DND-41 (cell line): Measurements from ENCODE around the gene SYNE2.

Experiments
- ATAC-seq: fragments of 200-7000 bp; cut with Tn5 transposase; 3 replicates; pipeline ENCODE4 v1.9.1; 2021; ENCODE audit warnings: low read depth; ENCODE audit not compliant: insufficient read depth
- DNase-seq: peaks from one replicate; pipeline ENCODE4 v3.0.0-alpha.2; 2020
- H2AFZ ChIP-seq: 2 replicates; pipeline ENCODE4 v1.6.0; 2012; ENCODE audit warnings: low read depth, low read length
- H3K27ac ChIP-seq: 2 replicates; pipeline ENCODE4 v1.5.1; 2012; ENCODE audit warnings: low read length, inconsistent platforms
- H3K27me3 ChIP-seq: fragments of 200-600 bp; sonication (generic); 2 replicates; pipeline ENCODE4 v1.6.0; 2012; ENCODE audit warnings: low read length, mild to moderate bottlenecking, inconsistent platforms; ENCODE audit not compliant: insufficient read depth, poor library complexity
- H3K36me3 ChIP-seq: 2 replicates; pipeline ENCODE4 v1.5.1; 2012; ENCODE audit warnings: low read length, inconsistent platforms; ENCODE audit not compliant: insufficient read depth
- H3K4me1 ChIP-seq: 2 replicates; pipeline ENCODE4 v1.5.1; 2012; ENCODE audit warnings: mild to moderate bottlenecking, low read length; ENCODE audit not compliant: insufficient read depth
- H3K4me2 ChIP-seq: 2 replicates; pipeline ENCODE4 v1.6.0; 2012; ENCODE audit warnings: mild to moderate bottlenecking, moderate library complexity, low read length, inconsistent platforms; ENCODE audit not compliant: insufficient read depth
- H3K4me3 ChIP-seq, 2 experiments: fragments of 200-600 bp in 1 of 2; shearing (Covaris generic) in 1 of 2; 2 replicates each; pipeline ENCODE4 v1.5.1; 2012 to 2016; ENCODE audit warnings: inconsistent platforms in 2 of 2, low read length in 2 of 2, mild to moderate bottlenecking in 2 of 2, low read depth in 1 of 2, moderate library complexity in 1 of 2
- H3K79me2 ChIP-seq: 2 replicates; pipeline ENCODE4 v1.6.0; 2012; ENCODE audit warnings: low read length, inconsistent platforms; ENCODE audit not compliant: insufficient read depth
- H3K9ac ChIP-seq: 2 replicates; pipeline ENCODE4 v1.6.0; 2012; ENCODE audit warnings: low read depth, mild to moderate bottlenecking, inconsistent platforms, low read length, moderate library complexity
- H3K9me3 ChIP-seq: 2 replicates; pipeline ENCODE4 v1.5.1; 2012; ENCODE audit warnings: low read length, moderate library complexity, mild to moderate bottlenecking, inconsistent platforms; ENCODE audit not compliant: insufficient read depth, severe bottlenecking
- H4K20me1 ChIP-seq: 2 replicates; pipeline ENCODE4 v1.6.0; 2012; ENCODE audit warnings: low read length; ENCODE audit not compliant: insufficient read depth
- EZH2 ChIP-seq: IDR thresholded peaks from 3 replicates; pipeline ENCODE4 v1.6.1; 2012; ENCODE audit warnings: borderline replicate concordance, low read depth, mild to moderate bottlenecking, moderate library complexity, low read length, inconsistent platforms; ENCODE audit not compliant: severe bottlenecking
- TF ChIP-seq, protein P1 (sequence below): IDR thresholded peaks from 2 replicates; pipeline ENCODE4 v1.5.1; 2012; ENCODE audit warnings: borderline replicate concordance, low read length, moderate library complexity, mild to moderate bottlenecking; ENCODE audit not compliant: poor library complexity, severe bottlenecking; ENCODE audit errors: extremely low read depth

The SYNE2 gene

DNA sequence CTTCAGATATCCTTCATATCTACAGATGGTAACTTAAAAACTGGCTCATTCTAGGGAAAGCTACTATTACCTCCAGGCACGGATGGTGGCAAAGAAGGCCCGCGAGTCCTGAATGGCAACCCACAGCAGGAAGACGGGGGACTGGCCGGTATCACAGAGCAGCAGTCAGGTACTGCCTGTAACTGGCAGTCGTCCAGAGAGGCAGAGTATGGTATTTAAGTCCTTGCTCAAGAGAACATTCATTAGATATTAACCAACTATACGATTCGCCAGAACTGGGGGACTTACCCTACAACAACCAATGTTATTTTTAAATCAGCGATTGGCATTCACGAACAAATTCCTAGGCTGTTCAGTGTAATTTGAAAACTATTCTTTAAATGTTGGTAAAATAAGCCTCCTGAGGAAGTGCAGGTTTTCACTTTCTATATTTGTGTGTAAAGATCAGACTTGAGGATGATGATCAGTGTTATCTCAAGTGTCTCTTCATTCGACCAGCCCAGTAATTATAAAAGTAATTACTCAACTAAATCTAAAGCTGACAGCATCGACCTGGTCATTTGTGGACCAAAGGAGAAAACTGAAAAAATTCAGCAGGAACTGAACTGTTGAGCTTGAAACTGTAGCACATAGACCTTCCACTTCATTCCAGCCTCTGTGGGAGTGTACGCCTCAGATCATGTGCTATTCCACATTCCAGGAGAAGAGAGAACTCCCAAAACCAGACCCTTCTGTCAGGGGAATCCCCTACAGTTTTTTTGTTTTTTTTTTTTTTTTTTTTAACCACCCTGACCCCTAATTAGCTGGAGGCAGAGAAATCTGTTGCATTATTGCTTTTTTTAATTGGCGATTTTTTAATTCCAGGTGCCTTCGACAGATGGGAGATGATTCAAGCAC is 365.8 kb downstream of the SYNE2 start:
- Histone ChIP-seq H3K4me3 (no peak overlapping the region), H3K9ac (no peak overlapping the region), H2AFZ (no peak overlapping the region), H3K9me3 (no peaks in the 10 kb centered on the region), H4K20me1 (no peaks in the 10 kb centered on the region), H3K4me1 (no peaks in the 10 kb centered on the region), H3K36me3 (peaks cover 95% of the 10 kb centered on the region), H3K27ac (no peak overlapping the region), H3K79me2 (no peaks in the 10 kb centered on the region), H3K27me3 (no peaks in the 10 kb centered on the region), H3K4me2 (no peak overlapping the region)
- TF ChIP-seq, protein P1, sequence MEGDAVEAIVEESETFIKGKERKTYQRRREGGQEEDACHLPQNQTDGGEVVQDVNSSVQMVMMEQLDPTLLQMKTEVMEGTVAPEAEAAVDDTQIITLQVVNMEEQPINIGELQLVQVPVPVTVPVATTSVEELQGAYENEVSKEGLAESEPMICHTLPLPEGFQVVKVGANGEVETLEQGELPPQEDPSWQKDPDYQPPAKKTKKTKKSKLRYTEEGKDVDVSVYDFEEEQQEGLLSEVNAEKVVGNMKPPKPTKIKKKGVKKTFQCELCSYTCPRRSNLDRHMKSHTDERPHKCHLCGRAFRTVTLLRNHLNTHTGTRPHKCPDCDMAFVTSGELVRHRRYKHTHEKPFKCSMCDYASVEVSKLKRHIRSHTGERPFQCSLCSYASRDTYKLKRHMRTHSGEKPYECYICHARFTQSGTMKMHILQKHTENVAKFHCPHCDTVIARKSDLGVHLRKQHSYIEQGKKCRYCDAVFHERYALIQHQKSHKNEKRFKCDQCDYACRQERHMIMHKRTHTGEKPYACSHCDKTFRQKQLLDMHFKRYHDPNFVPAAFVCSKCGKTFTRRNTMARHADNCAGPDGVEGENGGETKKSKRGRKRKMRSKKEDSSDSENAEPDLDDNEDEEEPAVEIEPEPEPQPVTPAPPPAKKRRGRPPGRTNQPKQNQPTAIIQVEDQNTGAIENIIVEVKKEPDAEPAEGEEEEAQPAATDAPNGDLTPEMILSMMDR = no peak
- TF ChIP-seq EZH2 = no peak
- no peak for ATAC-seq
- no peak for DNase-seq

DNA sequence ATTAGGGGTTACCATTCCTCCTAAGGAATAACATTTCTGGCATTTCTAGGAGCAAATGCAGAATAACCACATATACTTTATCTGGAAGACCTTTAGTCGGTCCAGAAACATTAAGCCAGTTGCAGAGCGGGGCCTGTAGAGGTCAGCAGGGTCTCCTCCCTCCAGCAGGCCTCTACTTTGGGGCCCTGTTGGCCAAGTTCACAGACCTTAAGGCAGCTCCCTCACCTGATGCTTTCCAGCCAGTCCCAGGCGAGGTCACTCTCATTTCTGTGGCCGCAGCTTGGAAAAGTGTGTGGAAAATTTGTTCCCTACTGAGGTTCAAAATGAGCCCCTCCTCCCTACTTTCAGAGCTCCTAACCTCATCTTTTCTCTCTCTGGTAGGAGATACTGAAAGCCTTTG is 367.3 kb downstream of the SYNE2 start:
- no peak overlapping the region for H2AFZ ChIP-seq
- H4K20me1 ChIP-seq = no peaks in the 10 kb centered on the region
- no peak overlapping the region for H3K4me3 ChIP-seq
- no peaks in the 10 kb centered on the region for H3K9me3 ChIP-seq
- no peaks in the 10 kb centered on the region for H3K27me3 ChIP-seq
- ATAC-seq = no peak
- TF ChIP-seq, protein P1 = no peak
- peaks cover 95% of the 10 kb centered on the region for H3K36me3 ChIP-seq
- no peak overlapping the region for H3K9ac ChIP-seq
- H3K79me2 ChIP-seq = no peaks in the 10 kb centered on the region
- no peak overlapping the region for H3K4me2 ChIP-seq
- H3K4me1 ChIP-seq = no peaks in the 10 kb centered on the region
- no peak overlapping the region for H3K27ac ChIP-seq
- DNase-seq = no peak

DNA sequence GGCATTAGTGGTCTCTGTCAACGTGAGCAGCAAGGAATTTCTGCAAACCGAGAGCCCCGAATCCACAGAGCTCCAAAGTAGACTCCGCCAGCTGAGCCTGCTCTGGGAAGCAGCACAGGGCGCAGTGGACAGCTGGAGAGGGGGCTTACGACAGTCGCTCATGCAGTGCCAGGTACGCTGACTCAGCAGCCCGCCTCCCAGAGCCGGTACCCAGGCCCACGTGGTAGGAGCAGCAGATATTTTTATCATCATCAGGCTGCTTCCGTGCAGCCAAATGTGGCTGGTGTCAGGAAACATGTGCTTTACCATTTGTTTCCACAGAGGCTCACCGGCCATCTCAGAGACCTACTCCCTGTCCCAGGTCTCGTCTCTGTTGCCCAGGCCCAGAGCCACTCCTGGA is 367.7 kb downstream of the SYNE2 start:
- no peaks in the 10 kb centered on the region for H3K79me2 ChIP-seq
- H3K27ac ChIP-seq = no peak overlapping the region
- no peaks in the 10 kb centered on the region for H3K27me3 ChIP-seq
- H3K4me2 ChIP-seq = no peak overlapping the region
- H4K20me1 ChIP-seq = no peaks in the 10 kb centered on the region
- ATAC-seq (no peak), DNase-seq (no peak)
- peaks cover 95% of the 10 kb centered on the region for H3K36me3 ChIP-seq
- no peaks in the 10 kb centered on the region for H3K4me1 ChIP-seq
- no peak overlapping the region for H3K9ac ChIP-seq
- H2AFZ ChIP-seq = no peak overlapping the region
- no peak for TF ChIP-seq EZH2
- TF ChIP-seq, protein P1 = no peak
- H3K4me3 ChIP-seq = no peak overlapping the region
- no peaks in the 10 kb centered on the region for H3K9me3 ChIP-seq
